H1 (cell line): ENCODE results near the gene HIPK2. TPM values are rescaled to one million over a fixed set of nuclear protein-coding genes. Genes with fewer than 3 reads are reported as not detected.

Experiments used
- CTCF ChIA-PET: fragments of 300-600 bp; sonication (Branson Sonifier 250); formaldehyde crosslinking; loops from one replicate; lab custom pipeline; 2021; ENCODE audit not compliant: partially characterized antibody; lab: Charles Lee
- POLR2A ChIA-PET: fragments of 300-600 bp; sonication (Branson Sonifier 250); formaldehyde crosslinking; loops from one replicate; lab custom pipeline; 2021; ENCODE audit warnings: inconsistent platforms; ENCODE audit not compliant: partially characterized antibody; lab: Charles Lee
- DNase-seq, 2 experiments: peaks; one replicate each; pipeline versions ENCODE4 v3.0.0 to v3.0.0-alpha.2; 2010 to 2022; ENCODE audit warnings: low spot score in 2 of 2, low read depth in 1 of 2, mixed read lengths in 1 of 2
- FAIRE-seq: peaks from 2 replicates; lab custom pipeline; 2011; peaks lifted over from hg19 to GRCh38; lab: Jason Lieb, UNC
- H2AFZ ChIP-seq: 2 replicates; pipeline ENCODE4 v1.8.1; 2012; ENCODE audit warnings: low read length, inconsistent platforms
- H2AK5ac ChIP-seq: 2 replicates; pipeline ENCODE4 v1.6.1; 2013; ENCODE audit warnings: low read depth, low read length
- H2BK120ac ChIP-seq: replicated peaks from 2 replicates; pipeline ENCODE3; 2013; ENCODE audit warnings: low read depth, low read length, inconsistent platforms
- H2BK12ac ChIP-seq: 2 replicates; pipeline ENCODE4 v1.6.1; 2013; ENCODE audit warnings: low read depth, low read length
- H2BK15ac ChIP-seq: 2 replicates; pipeline ENCODE4 v1.6.1; 2013; ENCODE audit warnings: low read length
- H2BK20ac ChIP-seq: 2 replicates; pipeline ENCODE4 v1.6.1; 2013; ENCODE audit warnings: low read length
- H2BK5ac ChIP-seq: 2 replicates; pipeline ENCODE4 v1.6.1; 2013; ENCODE audit warnings: low read depth, low read length
- H3K14ac ChIP-seq: 2 replicates; pipeline ENCODE4 v1.6.1; 2013; ENCODE audit warnings: inconsistent platforms; ENCODE audit not compliant: insufficient read length
- H3K18ac ChIP-seq: 2 replicates; pipeline ENCODE4 v1.6.1; 2013; ENCODE audit warnings: low read length; ENCODE audit errors: extremely low read depth
- H3K23ac ChIP-seq: 2 replicates; pipeline ENCODE4 v1.6.1; 2013; ENCODE audit warnings: inconsistent platforms; ENCODE audit not compliant: insufficient read length
- H3K23me2 ChIP-seq: 2 replicates; pipeline ENCODE4 v1.6.1; 2013; ENCODE audit warnings: low read depth, low read length
- H3K27ac ChIP-seq: 2 replicates; pipeline ENCODE4 v1.6.1; 2011; ENCODE audit warnings: low read depth, low read length, inconsistent platforms
- H3K27me3 ChIP-seq, 4 experiments: replicated peaks in 1 of 4; 1 replicate in 1 of 4; 2 replicates in 3 of 4; pipeline versions ENCODE4 v1.6.1 to v1.8.1; 2011 to 2013; ENCODE audit warnings: low read length in 3 of 4, mild to moderate bottlenecking in 3 of 4, inconsistent platforms in 2 of 4, mixed read lengths in 2 of 4, moderate library complexity in 1 of 4; ENCODE audit not compliant: control insufficient read depth in 3 of 4, insufficient read depth in 3 of 4; ENCODE audit errors: extremely low read depth in 1 of 4
- H3K36me3 ChIP-seq, 4 experiments: 2 replicates each; pipeline versions ENCODE4 v1.6.1 to v1.8.1; 2011 to 2013; ENCODE audit warnings: mild to moderate bottlenecking in 4 of 4, low read length in 3 of 4, moderate library complexity in 2 of 4, control low read depth in 1 of 4, inconsistent platforms in 1 of 4; ENCODE audit not compliant: insufficient read depth in 4 of 4, control insufficient read depth in 2 of 4
- H3K4ac ChIP-seq: replicated peaks from 2 replicates; pipeline ENCODE3; 2013; ENCODE audit warnings: low read length, low read depth, mixed read lengths, inconsistent platforms; ENCODE audit not compliant: insufficient read length
- H3K4me1 ChIP-seq, 4 experiments: replicated peaks in 1 of 4; 1 replicate in 1 of 4; 2 replicates in 3 of 4; pipeline versions ENCODE4 v1.6.1 to v1.8.1; 2011 to 2013; ENCODE audit warnings: low read length in 3 of 4, inconsistent platforms in 2 of 4, mixed read lengths in 1 of 4; ENCODE audit not compliant: insufficient read depth in 4 of 4, control insufficient read depth in 3 of 4
- H3K4me2 ChIP-seq, 2 experiments: 2 replicates each; pipeline versions ENCODE4 v1.6.1 to v1.8.1; 2011 to 2013; ENCODE audit warnings: low read depth in 2 of 2, low read length in 2 of 2, control low read depth in 1 of 2, inconsistent platforms in 1 of 2, mild to moderate bottlenecking in 1 of 2; ENCODE audit not compliant: insufficient read depth in 1 of 2
- H3K4me3 ChIP-seq, 4 experiments: fragments of 200-600, 300-600 bp in 1 of 4; sonication (generic), shearing (Covaris generic), sonication (Bioruptor Twin) in 1 of 4; 2 replicates each; pipeline versions ENCODE4 v1.5.1 to v1.8.1; 2011 to 2016; ENCODE audit warnings: low read length in 4 of 4, low read depth in 3 of 4, control low read depth in 2 of 4, inconsistent platforms in 2 of 4, mild to moderate bottlenecking in 2 of 4, mixed read lengths in 1 of 4, moderate library complexity in 1 of 4; ENCODE audit not compliant: insufficient read depth in 2 of 4; ENCODE audit errors: extremely low read depth in 1 of 4
- H3K56ac ChIP-seq: replicated peaks from 2 replicates; pipeline ENCODE3; 2013; ENCODE audit warnings: low read depth, mild to moderate bottlenecking, mixed read lengths, low read length, inconsistent platforms; ENCODE audit not compliant: insufficient read length
- H3K79me1 ChIP-seq: 2 replicates; pipeline ENCODE4 v1.6.1; 2013; ENCODE audit warnings: low read depth, low read length, control low read depth
- H3K79me2 ChIP-seq, 2 experiments: 2 replicates each; pipeline versions ENCODE4 v1.6.1 to v1.8.1; 2012 to 2013; ENCODE audit warnings: low read length in 2 of 2, mild to moderate bottlenecking in 2 of 2, inconsistent platforms in 1 of 2; ENCODE audit not compliant: insufficient read depth in 2 of 2, control insufficient read depth in 1 of 2
- H3K9ac ChIP-seq, 4 experiments: replicated peaks in 1 of 4; 1 replicate in 1 of 4; 2 replicates in 3 of 4; pipeline versions ENCODE4 v1.6.1 to v1.8.1; 2011 to 2013; ENCODE audit warnings: low read depth in 3 of 4, low read length in 3 of 4, control low read depth in 2 of 4, mild to moderate bottlenecking in 2 of 4, moderate library complexity in 2 of 4, inconsistent platforms in 1 of 4; ENCODE audit errors: extremely low read depth in 1 of 4
- H3K9me3 ChIP-seq, 2 experiments: 2 replicates each; pipeline versions ENCODE4 v1.6.1 to v1.8.1; 2012 to 2013; ENCODE audit warnings: mild to moderate bottlenecking in 2 of 2, moderate library complexity in 2 of 2, control low read depth in 1 of 2, inconsistent platforms in 1 of 2, low read depth in 1 of 2, low read length in 1 of 2, mixed read lengths in 1 of 2; ENCODE audit not compliant: insufficient read depth in 2 of 2
- H4K20me1 ChIP-seq, 2 experiments: replicated peaks in 1 of 2; 2 replicates each; pipeline versions ENCODE3 to v1.8.1; 2011 to 2013; ENCODE audit warnings: inconsistent platforms in 2 of 2, low read length in 2 of 2, mild to moderate bottlenecking in 1 of 2; ENCODE audit not compliant: insufficient read depth in 2 of 2, control insufficient read depth in 1 of 2
- H4K5ac ChIP-seq: 2 replicates; pipeline ENCODE4 v1.6.1; 2013; ENCODE audit warnings: low read length, low read depth, mixed read lengths, inconsistent platforms; ENCODE audit not compliant: insufficient read length
- H4K8ac ChIP-seq: 2 replicates; pipeline ENCODE4 v1.8.0; 2013; ENCODE audit warnings: mild to moderate bottlenecking, moderate library complexity, low read length, inconsistent platforms; ENCODE audit not compliant: insufficient read depth; ENCODE audit errors: extremely low read depth
- H4K91ac ChIP-seq: replicated peaks from 2 replicates; pipeline ENCODE3; 2013; ENCODE audit warnings: low read length, mixed read lengths, inconsistent platforms; ENCODE audit not compliant: insufficient read length
- BCL11A ChIP-seq, 2 experiments: IDR thresholded peaks; one replicate each; pipeline ENCODE4 v1.6.1; 2011; ENCODE audit warnings: low read depth in 2 of 2, low read length in 2 of 2, mild to moderate bottlenecking in 2 of 2
- SP4 ChIP-seq: IDR thresholded peaks from 2 replicates; pipeline ENCODE4 v1.6.1; 2012; ENCODE audit warnings: low read length, inconsistent platforms
- TAF1 ChIP-seq: IDR thresholded peaks from 2 replicates; pipeline ENCODE4 v1.6.1; 2011; ENCODE audit warnings: mild to moderate bottlenecking, low read depth, low read length
- TAF7 ChIP-seq: optimal IDR thresholded peaks from 2 replicates; pipeline ENCODE3; 2011; ENCODE audit warnings: low read depth, mild to moderate bottlenecking, inconsistent platforms, low read length, moderate library complexity, borderline replicate concordance
- USF2 ChIP-seq: IDR thresholded peaks from 2 replicates; pipeline ENCODE4 v1.6.1; 2011; ENCODE audit warnings: low read length, improper control_type of control experiment
- WGBS, 2 experiments: shearing (Covaris generic) in 1 of 2; methylation state at CpG; one replicate each; pipeline versions ENCODE4 v1.1.6 to v1.1.7; 2013 to 2015; ENCODE audit warnings: low lambda C conversion rate in 2 of 2, mixed read lengths in 2 of 2, inconsistent platforms in 1 of 2, low coverage in 1 of 2, missing lambda C conversion rate in 1 of 2; ENCODE audit not compliant: insufficient replicate concordance in 2 of 2, insufficient coverage in 1 of 2, insufficient read length in 1 of 2; ENCODE audit errors: extremely low coverage in 1 of 2, missing lambda C conversion rate in 1 of 2; 5-methylcytosine and 5-hydroxymethylcytosine counted together
- polyA plus RNA-seq, 7 experiments: library from polyadenylated mRNA; depleted of rRNA in 3 of 7; stranded (reverse) in 5 of 7; unstranded in 2 of 7; fragments of >200 nt in 5 of 7; fragments of 200-250 nt in 2 of 7; gene quantifications; 1 replicate in 5 of 7; 2 replicates in 1 of 7; 4 replicates in 1 of 7; pipeline versions ENCODE4 v1.2.1 to v1.2.3, GENCODE V29; 2011 to 2013; ENCODE audit warnings: missing spikeins in 2 of 7, mixed read lengths in 2 of 7
- total RNA-seq: library from RNA; stranded (reverse); fragmentation: NEBNext Ultra II Directional; extraction: Animal tissue kit (Norgen Biotek cat#: 25700); gene quantifications from 2 replicates; pipeline ENCODE4 v1.2.1, GENCODE V29; 2021

The HIPK2 gene
- total and polyA plus RNA-seq, 2 of the 8 experiments (the other 6 are each of a cell fraction or from before 2014, with no cell fraction given): 8.3 to 24.3 TPM

GRCh38 chr7:139750459-139751095 is 27.2 kb downstream of the HIPK2 start:
- H3K4ac ChIP-seq: no peak overlapping the region
- H3K23ac ChIP-seq: no peak overlapping the region
- H3K4me3 ChIP-seq: no peak overlapping the region
- H4K20me1 ChIP-seq: peaks cover 2 to 5% of the 10 kb centered on the region in 2 experiments
- no peaks in the 10 kb centered on the region for H3K9me3 ChIP-seq
- H2BK15ac ChIP-seq: no peak overlapping the region
- no peaks in the 10 kb centered on the region for H3K23me2 ChIP-seq
- H4K91ac ChIP-seq: no peak overlapping the region
- no peak overlapping the region for H3K4me2 ChIP-seq
- ChIA-PET POLR2A (no interaction called here), CTCF (interaction anchor here (0.5 to 2.6 kb wide), 5 partner anchors 13 to 637 kb away, joined by 3 to 5 read pairs (median 3); no protein-coding TSS in a partner anchor)
- FAIRE-seq: no peak
- no peak overlapping the region for H2BK12ac ChIP-seq
- no peak overlapping the region for H3K9ac ChIP-seq
- no peak overlapping the region for H4K5ac ChIP-seq
- no peaks in the 10 kb centered on the region for H3K36me3 ChIP-seq
- WGBS, 2 experiments: 90% methylated on average over 6 of the region's 6 CpGs; no CpG with 5 or more reads in 1 of the 2 experiments
- no peaks in the 10 kb centered on the region for H3K27me3 ChIP-seq
- no peak overlapping the region for H2AK5ac ChIP-seq
- H2BK120ac ChIP-seq: no peak overlapping the region
- no peak overlapping the region for H3K27ac ChIP-seq
- H3K56ac ChIP-seq: no peak overlapping the region
- H4K8ac ChIP-seq: no peak overlapping the region
- no peak overlapping the region for H2BK5ac ChIP-seq
- no peak overlapping the region for H3K14ac ChIP-seq
- peaks cover 2% of the 10 kb centered on the region for H3K79me1 ChIP-seq
- DNase-seq: no peak
- no peak overlapping the region for H2AFZ ChIP-seq
- no peak overlapping the region for H2BK20ac ChIP-seq
- peaks cover 0 to 5% (median 3%) of the 10 kb centered on the region in 4 experiments; a peak in 5 of 7 replicates for H3K4me1 ChIP-seq
- H3K79me2 ChIP-seq: 0 out of 4 replicates have a peak, but pooled peaks cover 0 to 5% of the 10 kb centered on the region in 2 experiments
- H3K18ac ChIP-seq: no peak overlapping the region
- TF ChIP-seq BCL11A (IDR thresholded peaks at IDR 0.05; ENCODE audit: low read depth in 2 of 2, low read length in 2 of 2): no peak
- TF ChIP-seq USF2: no peak
- TF ChIP-seq TAF1: no peak
- no peak for TF ChIP-seq TAF7
- no peak for TF ChIP-seq SP4
- TF ChIP-seq, all 59 proteins: peak for 0
